Measurements from ENCODE around the gene ALKBH2.

Gene ALKBH2

GRCh38 chr12:109088818-109089217 is 4.5 kb downstream of the ALKBH2 start:
- Histone ChIP-seq H3K9me2 (replicated peaks; ENCODE audit: control insufficient read depth, low read length) (no peaks in the 10 kb centered on the region), H3K4me1 (ENCODE audit: control insufficient read depth, low read length) (peaks cover 35% of the 10 kb centered on the region), H3K4me2 (ENCODE audit: low read length) (no peak overlapping the region), H3F3A (ENCODE audit: control insufficient read depth, insufficient read depth) (peaks cover 16% of the 10 kb centered on the region; the same call in 1 of the 2 replicates), H3K4me3 (ENCODE audit: low read length) (no peak overlapping the region), H3K9me3 (ENCODE audit: control insufficient read depth, insufficient read depth, low read length) (no peaks in the 10 kb centered on the region), H3K36me3 (ENCODE audit: control insufficient read depth, low read length) (peaks cover 79% of the 10 kb centered on the region), H3K27ac (ENCODE audit: low read depth, low read length) (no peak overlapping the region), H4K20me1 (ENCODE audit: control insufficient read depth, insufficient read depth, low read depth, low read length) (peaks cover 2% of the 10 kb centered on the region; the same call in 1 of the 2 replicates), H3K27me3 (ENCODE audit: control insufficient read depth, low read length) (no peaks in the 10 kb centered on the region), H3K79me2 (ENCODE audit: control insufficient read depth, low read length) (peaks cover 41% of the 10 kb centered on the region)
- TF ChIP-seq EZH2phosphoT487 (IDR thresholded peaks at IDR 0.05; ENCODE audit: borderline replicate concordance, low read length) (no peak), CTCF (IDR thresholded peaks at IDR 0.05; ENCODE audit: low read depth, low read length, poor library complexity, severe bottlenecking) (no peak)

GRCh38 chr12:109087250-109087649 is 6.0 kb downstream of the ALKBH2 start:
- Histone ChIP-seq H3K79me2 (ENCODE audit: control insufficient read depth, low read length) (peaks cover 30% of the 10 kb centered on the region), H3K9me3 (ENCODE audit: control insufficient read depth, insufficient read depth, low read length) (no peaks in the 10 kb centered on the region), H3K4me1 (ENCODE audit: control insufficient read depth, low read length) (peaks cover 20% of the 10 kb centered on the region), H4K20me1 (ENCODE audit: control insufficient read depth, insufficient read depth, low read depth, low read length) (peaks cover 2% of the 10 kb centered on the region; the same call in 1 of the 2 replicates), H3K27me3 (ENCODE audit: control insufficient read depth, low read length) (no peaks in the 10 kb centered on the region), H3K4me3 (ENCODE audit: low read length) (no peak overlapping the region), H3K27ac (ENCODE audit: low read depth, low read length) (no peak overlapping the region), H3K9me2 (replicated peaks; ENCODE audit: control insufficient read depth, low read length) (no peaks in the 10 kb centered on the region), H3K4me2 (ENCODE audit: low read length) (no peak overlapping the region), H3K36me3 (ENCODE audit: control insufficient read depth, low read length) (peaks cover 90% of the 10 kb centered on the region), H3F3A (ENCODE audit: control insufficient read depth, insufficient read depth) (peaks cover 16% of the 10 kb centered on the region; the same call in 1 of the 2 replicates)
- TF ChIP-seq CTCF (IDR thresholded peaks at IDR 0.05; ENCODE audit: low read depth, low read length, poor library complexity, severe bottlenecking) = no peak
- no peak for TF ChIP-seq EZH2phosphoT487 (IDR thresholded peaks at IDR 0.05; ENCODE audit: borderline replicate concordance, low read length)

GRCh38 chr12:109085590-109085989 is 7.7 kb downstream of the ALKBH2 start:
- Histone ChIP-seq H3F3A (ENCODE audit: control insufficient read depth, insufficient read depth) (peaks cover 16% of the 10 kb centered on the region; the same call in 1 of the 2 replicates), H3K4me3 (ENCODE audit: low read length) (no peak overlapping the region), H3K9me2 (replicated peaks; ENCODE audit: control insufficient read depth, low read length) (no peaks in the 10 kb centered on the region), H3K27me3 (ENCODE audit: control insufficient read depth, low read length) (no peaks in the 10 kb centered on the region), H3K36me3 (ENCODE audit: control insufficient read depth, low read length) (peaks cover 86% of the 10 kb centered on the region), H3K4me1 (ENCODE audit: control insufficient read depth, low read length) (peaks cover 3% of the 10 kb centered on the region; the same call in 1 of the 2 replicates), H3K9me3 (ENCODE audit: control insufficient read depth, insufficient read depth, low read length) (no peaks in the 10 kb centered on the region), H4K20me1 (ENCODE audit: control insufficient read depth, insufficient read depth, low read depth, low read length) (peaks cover 2% of the 10 kb centered on the region; the same call in 1 of the 2 replicates), H3K79me2 (ENCODE audit: control insufficient read depth, low read length) (peaks cover 14% of the 10 kb centered on the region), H3K4me2 (ENCODE audit: low read length) (no peak overlapping the region), H3K27ac (ENCODE audit: low read depth, low read length) (no peak overlapping the region)
- TF ChIP-seq EZH2phosphoT487 (IDR thresholded peaks at IDR 0.05; ENCODE audit: borderline replicate concordance, low read length) (no peak), CTCF (IDR thresholded peaks at IDR 0.05; ENCODE audit: low read depth, low read length, poor library complexity, severe bottlenecking) (no peak)
